COLO668 (cell line): ENCODE measurements around the gene PCGF2.

Source experiments
- DNase-seq: peaks from one replicate; lab custom pipeline; 2025; ENCODE audit not compliant: unreplicated experiment; lab: John Stamatoyannopoulos, UW

The PCGF2 gene

GRCh38 chr17:38751808-38752307, 3.7 kb upstream of the PCGF2 start:
- DNase-seq, result peak; percentile 62

GRCh38 chr17:38751144-38751807, 3.1 kb upstream of the PCGF2 start:
- peak; percentile 22 for DNase-seq

GRCh38 chr17:38750312-38751121, 2.4 kb upstream of the PCGF2 start:
- DNase-seq, result peak; percentile 20

GRCh38 chr17:38750044-38750311, 1.8 kb upstream of the PCGF2 start:
- DNase-seq, result no peak

- peak; percentile 73 for DNase-seq
Observed at GRCh38 chr17:38749223-38750043, 1.3 kb upstream of the PCGF2 start.

- DNase-seq, result no peak
Observed at GRCh38 chr17:38748892-38749222, 721 bp upstream of the PCGF2 start.

- DNase-seq, result peak; percentile 47
Observed at GRCh38 chr17:38747463-38748148, 530 bp downstream of the PCGF2 start.

- no peak for DNase-seq
Observed at GRCh38 chr17:38746849-38747462, 1.2 kb downstream of the PCGF2 start.

- DNase-seq, result peak; percentile 15
Observed at GRCh38 chr17:38746004-38746848, 1.9 kb downstream of the PCGF2 start.

GRCh38 chr17:38745545-38745944, 2.6 kb downstream of the PCGF2 start:
- DNase-seq, result peak; percentile 80

- DNase-seq, result peak; percentile 50
Observed at GRCh38 chr17:38743556-38744171, 4.5 kb downstream of the PCGF2 start.

GRCh38 chr17:38742411-38743308, 5.5 kb downstream of the PCGF2 start:
- DNase-seq, result peak; percentile 58

GRCh38 chr17:38741921-38742410, 6.2 kb downstream of the PCGF2 start:
- DNase-seq, result no peak

- DNase-seq, result no peak
Observed at GRCh38 chr17:38741461-38741860, 6.7 kb downstream of the PCGF2 start.

- no peak for DNase-seq
Observed at GRCh38 chr17:38740806-38741205, 7.3 kb downstream of the PCGF2 start.

GRCh38 chr17:38740044-38740443, 8.1 kb downstream of the PCGF2 start:
- no peak for DNase-seq

- DNase-seq, result no peak
Observed at GRCh38 chr17:38739305-38739704, 8.8 kb downstream of the PCGF2 start.

GRCh38 chr17:38738686-38739085, 9.4 kb downstream of the PCGF2 start:
- no peak for DNase-seq
